Stimulated activated CD8-positive, alpha-beta memory T cell treated with anti-CD3 and anti-CD28 coated beads, Interleukin-2, amount 100 ng/mL, for 1 hour (primary cell): ENCODE data around the gene MAP6.
"Not testable (repeated sequence)": the region's sequence is repeated elsewhere in the genome, so short reads cannot be mapped to it uniquely, and the experiment has no call there.

Source experiments
- DNase-seq, 2 donors: peaks; one replicate each; pipeline ENCODE4 v3.0.0-alpha.2; 2020; ENCODE audit warnings: low read depth in 2 of 2

MAP6 gene

GRCh38 chr11:75668451-75669297, at the start of gene MAP6:
TSS of gene MAP6 (minus strand) at chr11:75669038. CDS start at chr11:75668369, 669 bp downstream.
- no peak for DNase-seq

GRCh38 chr11:75717608-75718418, 49.0 kb upstream of the MAP6 start, which contains the start of gene MOGAT2:
TSS of gene MOGAT2 (plus strand) at chr11:75717838. CDS start at chr11:75717889, 51 bp downstream.
- DNase-seq, result no peak

GRCh38 chr11:75716659-75717058, 47.8 kb upstream of the MAP6 start:
- no peak for DNase-seq

DNA sequence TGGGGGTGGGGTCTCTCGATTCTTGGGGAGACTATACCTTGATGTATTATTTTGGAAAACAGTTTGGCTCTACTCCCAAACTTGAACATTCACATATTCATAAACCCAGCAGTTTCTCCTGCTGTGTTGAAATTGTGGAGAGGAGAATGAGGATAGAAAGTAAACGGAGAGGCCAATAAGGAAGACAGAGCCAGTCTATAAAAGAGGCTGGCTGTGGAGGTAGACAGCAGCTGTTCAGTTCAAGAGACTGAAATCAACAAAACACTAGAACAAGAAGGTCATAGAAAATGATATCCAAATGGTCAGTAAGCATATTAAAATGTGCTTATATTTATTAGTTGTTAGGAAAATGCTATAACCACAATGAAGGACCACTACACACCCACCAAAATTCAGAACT, 46.9 kb upstream of the MAP6 start:
- DNase-seq, result no peak

DNA sequence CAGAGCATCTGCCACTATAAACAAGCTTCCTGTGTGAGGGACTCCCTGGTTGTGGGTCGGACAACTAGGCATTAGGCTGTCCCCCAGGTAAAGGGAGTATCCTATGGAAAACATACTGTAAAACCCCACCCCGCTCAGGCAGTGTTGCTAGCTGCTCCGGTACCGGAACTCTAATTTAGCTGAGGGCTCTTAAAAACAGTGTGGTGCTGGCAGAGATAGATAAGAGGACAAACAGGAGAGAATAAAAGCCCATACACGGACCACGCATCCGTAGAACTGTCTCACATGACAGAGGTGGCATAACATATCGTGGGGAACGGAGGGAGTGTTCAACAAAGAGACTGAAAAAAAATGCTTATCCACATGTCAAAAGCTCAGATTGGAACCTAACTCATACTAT, 45.4 kb upstream of the MAP6 start:
- DNase-seq, result no peak

DNA sequence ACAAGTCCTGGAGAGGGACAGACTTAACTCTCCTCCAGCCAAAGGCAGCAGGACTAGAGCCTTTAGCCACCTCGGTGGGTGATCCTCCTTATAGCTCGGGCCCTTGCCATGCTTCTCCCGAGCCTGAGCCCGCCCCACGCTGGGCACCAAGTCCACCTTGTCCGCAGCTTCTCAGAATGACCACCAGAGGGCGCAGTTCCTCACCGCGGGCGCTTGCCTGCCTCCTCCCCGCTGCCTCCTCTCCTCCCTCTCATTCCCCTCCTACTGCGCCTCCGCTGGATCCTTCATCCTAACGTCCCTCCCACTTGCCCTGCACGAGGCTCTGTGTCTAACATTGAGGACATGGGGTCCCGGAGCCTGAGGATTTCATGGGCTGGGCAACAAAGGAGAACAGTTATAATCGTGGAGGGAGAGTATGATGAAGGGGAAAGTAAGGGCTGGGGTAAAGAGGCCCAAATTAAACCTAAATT, 37.5 kb upstream of the MAP6 start:
- peak; percentile 41 to 43 for DNase-seq

- no peak for DNase-seq
Measured at GRCh38 chr11:75705541-75705940, 36.7 kb upstream of the MAP6 start.

- DNase-seq, result no peak
Measured at GRCh38 chr11:75703695-75704237, 34.9 kb upstream of the MAP6 start.

GRCh38 chr11:75700940-75701339, 32.1 kb upstream of the MAP6 start:
- DNase-seq, result no peak

GRCh38 chr11:75697906-75698581, 29.2 kb upstream of the MAP6 start:
- no peak for DNase-seq

DNA sequence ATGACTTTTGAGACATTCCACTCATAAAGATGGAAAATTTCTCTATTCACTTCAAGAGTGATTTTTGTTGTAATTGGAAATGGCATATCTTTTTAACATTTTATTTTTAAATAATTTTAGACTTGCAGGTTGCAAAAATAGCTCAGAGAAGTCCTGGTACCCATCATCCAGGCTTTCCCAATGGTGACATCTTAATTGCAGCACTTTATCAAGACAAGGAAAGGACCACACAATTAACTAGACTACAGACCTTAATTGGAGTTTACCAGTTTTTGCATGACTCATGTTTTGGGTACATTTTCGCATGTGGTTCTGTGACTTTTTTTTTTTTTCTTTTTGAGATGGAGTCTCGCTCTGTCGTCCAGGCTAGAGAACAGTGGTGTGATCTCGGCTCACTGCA, 23.0 kb upstream of the MAP6 start:
- DNase-seq, result no peak

DNA sequence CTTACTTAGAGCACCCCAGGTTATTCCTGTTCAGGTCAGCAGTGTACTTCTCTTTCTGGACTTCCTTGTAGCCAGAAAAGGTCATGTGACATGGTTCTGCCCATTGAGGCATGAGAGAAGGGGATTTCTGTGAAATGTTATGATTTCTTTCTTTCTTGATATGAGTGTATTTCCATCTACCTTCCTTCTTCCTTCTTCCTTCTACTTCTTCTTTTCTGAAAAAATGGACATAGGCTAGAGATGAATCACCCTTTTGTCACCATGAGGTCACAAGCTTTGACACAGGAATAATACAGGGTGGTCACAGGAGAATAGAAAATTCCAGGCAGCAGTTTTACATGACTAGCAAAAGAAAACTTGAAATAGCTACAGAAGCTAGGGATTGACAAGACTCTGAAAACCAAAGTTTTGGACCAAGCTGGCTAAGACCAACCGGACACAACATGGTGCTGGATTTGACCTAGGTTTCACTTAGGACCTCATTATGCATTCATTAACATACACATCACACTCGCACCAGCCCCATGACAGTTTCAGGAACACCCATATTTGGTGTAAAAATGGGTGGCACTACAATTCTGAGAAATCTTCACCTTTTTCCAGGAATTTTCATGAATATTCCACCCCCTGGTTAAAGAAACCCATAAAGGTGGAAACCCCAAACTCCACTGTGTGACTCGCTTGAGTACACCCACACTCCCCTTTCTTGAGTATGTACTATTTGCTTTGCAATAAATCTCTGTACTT, 21.2 kb upstream of the MAP6 start:
- DNase-seq, result no peak

GRCh38 chr11:75683856-75684255, 15.0 kb upstream of the MAP6 start:
- not testable (repeated sequence) for DNase-seq

DNA sequence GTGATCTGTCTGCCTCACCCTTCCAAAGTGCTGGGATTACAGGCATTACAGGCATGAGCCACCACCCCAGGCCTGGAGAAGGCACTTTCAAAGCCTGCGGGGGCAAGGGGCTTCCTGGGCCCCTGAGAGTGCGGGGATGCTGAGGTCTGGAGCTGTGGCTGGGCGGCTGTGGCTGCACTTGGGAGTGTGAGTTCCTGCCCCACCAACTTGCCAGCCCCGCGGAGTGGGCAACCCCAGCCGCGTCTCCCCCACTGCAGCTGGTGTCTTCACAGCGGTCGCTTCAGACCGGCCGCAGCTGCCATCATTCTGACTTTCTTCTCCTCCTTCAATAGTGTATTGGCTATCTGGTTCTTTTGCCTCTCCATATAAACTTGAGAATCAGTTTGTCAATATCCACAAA, 10.7 kb upstream of the MAP6 start:
- DNase-seq, result no peak

GRCh38 chr11:75678620-75679259, 9.9 kb upstream of the MAP6 start:
- DNase-seq, result no peak

DNA sequence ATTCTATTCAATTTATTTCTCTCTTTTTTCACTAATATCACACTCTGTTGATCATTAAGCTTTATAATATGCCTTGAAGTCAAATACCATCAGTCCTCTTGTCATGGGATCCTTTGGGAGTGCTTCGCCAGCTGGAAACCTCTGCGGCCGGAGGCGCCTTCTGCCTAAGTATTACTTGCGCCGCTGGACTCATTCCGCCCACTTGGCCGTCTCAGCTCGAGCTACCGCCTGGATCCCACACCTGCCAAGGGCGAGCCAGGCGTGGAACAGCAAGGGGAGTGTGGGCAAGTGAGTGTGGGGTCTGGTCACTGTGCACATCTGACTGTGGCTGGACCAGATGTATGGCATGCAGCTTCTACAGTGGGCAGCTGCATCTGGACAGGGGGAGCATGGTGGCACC, 9.1 kb upstream of the MAP6 start:
- no peak for DNase-seq

GRCh38 chr11:75677275-75677674, 8.4 kb upstream of the MAP6 start:
- no peak for DNase-seq

GRCh38 chr11:75673977-75674582, 5.2 kb upstream of the MAP6 start:
- DNase-seq, result no peak

DNA sequence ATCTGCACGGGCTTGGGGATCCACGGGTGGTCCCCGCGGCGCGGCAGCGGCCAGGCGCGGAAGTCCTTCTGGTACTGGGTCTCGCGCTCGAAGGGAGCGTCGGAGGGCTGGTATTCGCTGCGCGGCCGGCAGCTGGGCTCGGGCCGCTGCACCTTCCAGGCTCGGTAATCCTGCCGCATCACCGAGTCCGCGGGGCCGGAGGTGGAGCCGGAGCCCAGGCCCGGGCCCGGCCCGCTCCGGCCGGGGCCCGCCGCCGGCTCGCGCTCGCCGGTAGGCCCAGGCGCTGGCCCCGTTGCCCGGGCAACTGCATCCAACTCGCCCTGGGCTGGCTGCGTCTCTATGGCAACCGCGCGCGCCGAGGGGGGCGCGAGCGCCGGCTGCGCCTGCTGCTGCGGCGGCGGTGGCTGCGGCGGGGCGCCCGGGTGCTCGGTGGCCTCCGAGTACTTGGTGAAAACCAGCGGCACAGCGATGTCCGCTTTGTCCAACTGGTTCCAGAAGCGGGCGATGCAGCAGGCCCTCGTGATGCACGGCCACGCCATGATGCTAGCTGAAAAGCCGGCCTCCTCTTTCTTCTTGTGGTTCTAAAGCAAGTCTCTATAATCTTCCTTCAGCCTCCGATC, 897 bp downstream of the MAP6 start:
- no peak for DNase-seq
